ENCODE data around the gene PITX1.
"Not testable (repeated sequence)": the region's sequence is repeated elsewhere in the genome, so short reads cannot be mapped to it uniquely, and the experiment has no call there.

PITX1 gene

DNA sequence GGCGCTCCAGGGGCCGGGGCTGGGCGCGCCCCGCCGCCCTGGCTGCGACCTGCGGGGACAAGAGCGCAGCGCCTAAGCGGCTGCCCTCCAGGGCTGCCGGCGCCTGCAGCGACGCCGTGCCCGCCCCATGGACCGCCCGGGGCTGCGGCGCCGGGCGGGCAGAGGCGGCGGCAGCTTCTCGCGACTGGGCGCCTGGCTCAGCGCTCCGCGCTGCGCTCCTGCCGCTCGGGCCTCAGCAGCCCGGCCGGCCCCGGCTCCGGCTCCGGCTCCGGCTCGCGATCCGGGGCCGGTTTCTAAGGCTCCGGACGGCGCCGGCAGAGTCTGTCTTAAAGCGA, at the start of gene PITX1:
TSS of gene PITX1 (minus strand) at position 328 of the 335 bp plus-strand sequence. CDS start 347 bp downstream, outside the sequence.
- Histone ChIP-seq H3K36me3 (ENCODE audit: insufficient read depth, low read length) (no peaks in the 10 kb centered on the region), H3K27me3 (ENCODE audit: control insufficient read depth in 1 of 2, insufficient read depth in 2 of 2, low read length in 2 of 2) (peaks cover 80 to 96% of the 10 kb centered on the region in 2 donors), H3K27ac (ENCODE audit: low read depth, low read length) (no peak within 1 kb of the TSS), H3K4me3 (ENCODE audit: low read depth in 1 of 2, low read length in 2 of 2) (peak within 1 kb of the TSS; percentile 46 to 47), H3K4me1 (ENCODE audit: insufficient read depth, low read length) (peaks cover 27% of the 10 kb centered on the region), H3K9me3 (ENCODE audit: low read length) (no peaks in the 10 kb centered on the region), H3K9ac (ENCODE audit: low read length) (no peak within 1 kb of the TSS)

DNA sequence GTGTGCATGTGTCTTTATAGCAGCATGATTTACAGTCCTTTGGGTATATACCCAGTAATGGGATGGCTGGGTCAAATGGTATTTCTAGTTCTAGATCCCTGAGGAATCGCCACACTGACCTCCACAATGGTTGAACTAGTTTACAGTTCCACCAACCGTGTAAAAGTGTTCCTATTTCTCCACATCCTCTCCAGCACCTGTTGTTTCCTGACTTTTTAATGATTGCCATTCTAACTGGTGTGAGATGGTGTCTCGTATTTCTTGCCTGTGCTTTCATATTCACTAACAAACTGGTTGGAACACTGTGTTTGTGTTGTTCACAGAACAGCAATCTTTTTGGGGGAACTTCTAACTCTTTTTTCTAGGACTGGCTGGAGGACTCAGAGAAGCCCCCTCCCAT, 49.3 kb upstream of the PITX1 start:
- H3K9ac ChIP-seq (ENCODE audit: low read length); H3K9me3 ChIP-seq (ENCODE audit: low read length); H3K27ac ChIP-seq (ENCODE audit: low read depth, low read length); H3K4me3 ChIP-seq (ENCODE audit: low read depth in 1 of 2, low read length in 2 of 2); H3K36me3 ChIP-seq (ENCODE audit: insufficient read depth, low read length); H3K27me3 ChIP-seq (ENCODE audit: control insufficient read depth in 1 of 2, insufficient read depth in 2 of 2, low read length in 2 of 2); H3K4me1 ChIP-seq (ENCODE audit: insufficient read depth, low read length): not testable (repeated sequence)

- Histone ChIP-seq H3K27ac (ENCODE audit: low read depth, low read length) (no peak overlapping the region), H3K4me3 (ENCODE audit: low read depth in 1 of 2, low read length in 2 of 2) (no peak overlapping the region), H3K9ac (ENCODE audit: low read length) (no peak overlapping the region), H3K27me3 (ENCODE audit: control insufficient read depth in 1 of 2, insufficient read depth in 2 of 2, low read length in 2 of 2) (no peaks in the 10 kb centered on the region), H3K36me3 (ENCODE audit: insufficient read depth, low read length) (no peaks in the 10 kb centered on the region), H3K4me1 (ENCODE audit: insufficient read depth, low read length) (no peaks in the 10 kb centered on the region), H3K9me3 (ENCODE audit: low read length) (peaks cover 3% of the 10 kb centered on the region)
Observed at GRCh38 chr5:135081240-135081639, 47.2 kb upstream of the PITX1 start.

GRCh38 chr5:135079760-135080159, 45.7 kb upstream of the PITX1 start:
- peaks cover 3% of the 10 kb centered on the region for H3K9me3 ChIP-seq (ENCODE audit: low read length)
- H3K27ac ChIP-seq (ENCODE audit: low read depth, low read length), result no peak overlapping the region
- H3K36me3 ChIP-seq (ENCODE audit: insufficient read depth, low read length), result no peaks in the 10 kb centered on the region
- H3K9ac ChIP-seq (ENCODE audit: low read length), result no peak overlapping the region
- no peaks in the 10 kb centered on the region for H3K27me3 ChIP-seq (ENCODE audit: control insufficient read depth in 1 of 2, insufficient read depth in 2 of 2, low read length in 2 of 2)
- no peaks in the 10 kb centered on the region for H3K4me1 ChIP-seq (ENCODE audit: insufficient read depth, low read length)
- H3K4me3 ChIP-seq (ENCODE audit: low read depth in 1 of 2, low read length in 2 of 2), result no peak overlapping the region

DNA sequence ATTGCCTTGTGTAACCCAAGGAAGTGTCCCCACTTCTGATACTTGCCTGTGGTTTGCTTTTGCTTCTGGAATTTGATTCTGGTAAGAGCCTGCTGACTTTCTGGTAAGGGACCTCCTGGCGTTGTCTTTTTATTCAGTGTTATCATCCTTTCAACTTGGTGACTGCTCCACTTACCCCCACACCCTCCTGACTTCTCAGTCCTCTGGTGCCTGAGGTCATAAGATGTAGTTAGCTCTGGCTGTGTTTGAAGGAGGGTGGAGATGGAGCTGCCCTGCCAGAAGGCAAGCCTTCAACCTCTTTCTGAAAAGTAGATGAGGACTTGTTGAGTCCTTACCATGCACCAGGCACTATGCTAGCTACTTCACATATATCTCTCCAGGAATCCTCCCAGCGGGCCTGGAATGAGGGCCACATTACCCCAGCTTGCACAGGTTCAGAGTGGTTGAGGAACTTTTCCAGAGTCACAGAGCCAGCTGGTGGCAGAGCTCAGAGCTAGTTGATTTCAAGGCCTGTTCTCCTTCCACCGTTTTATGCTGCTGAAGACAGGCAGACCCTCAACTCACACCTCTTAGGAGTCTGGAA, 45.2 kb upstream of the PITX1 start:
- Histone ChIP-seq H3K4me1 (ENCODE audit: insufficient read depth, low read length) (no peaks in the 10 kb centered on the region), H3K9me3 (ENCODE audit: low read length) (peaks cover 3% of the 10 kb centered on the region), H3K27ac (ENCODE audit: low read depth, low read length) (no peak overlapping the region), H3K4me3 (ENCODE audit: low read depth in 1 of 2, low read length in 2 of 2) (no peak overlapping the region), H3K36me3 (ENCODE audit: insufficient read depth, low read length) (no peaks in the 10 kb centered on the region), H3K27me3 (ENCODE audit: control insufficient read depth in 1 of 2, insufficient read depth in 2 of 2, low read length in 2 of 2) (no peaks in the 10 kb centered on the region), H3K9ac (ENCODE audit: low read length) (no peak overlapping the region)

DNA sequence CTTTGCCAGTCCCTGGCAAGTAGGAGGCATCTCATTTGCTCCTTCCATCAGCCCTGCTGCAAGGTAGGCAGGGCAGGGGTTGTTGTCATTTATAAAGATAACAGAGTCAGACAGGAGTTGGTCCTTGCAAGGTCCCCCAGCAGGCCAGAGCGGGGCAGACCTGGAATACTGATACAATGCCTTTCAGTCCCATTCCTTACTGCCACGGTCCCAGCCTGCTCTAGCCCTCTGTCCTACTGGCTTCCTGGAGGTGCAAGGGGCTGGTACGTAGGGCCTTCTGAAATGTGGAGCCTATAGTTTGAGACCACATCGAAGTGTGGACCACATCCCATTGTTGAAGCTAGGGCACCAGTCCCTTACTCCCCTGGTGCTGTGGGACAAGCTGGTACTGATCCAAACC, 42.8 kb upstream of the PITX1 start:
- H3K4me3 ChIP-seq (ENCODE audit: low read depth in 1 of 2, low read length in 2 of 2), result no peak overlapping the region
- no peaks in the 10 kb centered on the region for H3K27me3 ChIP-seq (ENCODE audit: control insufficient read depth in 1 of 2, insufficient read depth in 2 of 2, low read length in 2 of 2)
- no peaks in the 10 kb centered on the region for H3K4me1 ChIP-seq (ENCODE audit: insufficient read depth, low read length)
- H3K27ac ChIP-seq (ENCODE audit: low read depth, low read length), result no peak overlapping the region
- no peak overlapping the region for H3K9ac ChIP-seq (ENCODE audit: low read length)
- H3K36me3 ChIP-seq (ENCODE audit: insufficient read depth, low read length), result no peaks in the 10 kb centered on the region
- no peaks in the 10 kb centered on the region for H3K9me3 ChIP-seq (ENCODE audit: low read length)

GRCh38 chr5:135076051-135076491, 42.0 kb upstream of the PITX1 start:
- H3K4me3 ChIP-seq (ENCODE audit: low read depth in 1 of 2, low read length in 2 of 2), result no peak overlapping the region
- H3K36me3 ChIP-seq (ENCODE audit: insufficient read depth, low read length), result no peaks in the 10 kb centered on the region
- no peaks in the 10 kb centered on the region for H3K9me3 ChIP-seq (ENCODE audit: low read length)
- no peaks in the 10 kb centered on the region for H3K4me1 ChIP-seq (ENCODE audit: insufficient read depth, low read length)
- no peaks in the 10 kb centered on the region for H3K27me3 ChIP-seq (ENCODE audit: control insufficient read depth in 1 of 2, insufficient read depth in 2 of 2, low read length in 2 of 2)
- no peak overlapping the region for H3K9ac ChIP-seq (ENCODE audit: low read length)
- no peak overlapping the region for H3K27ac ChIP-seq (ENCODE audit: low read depth, low read length)

DNA sequence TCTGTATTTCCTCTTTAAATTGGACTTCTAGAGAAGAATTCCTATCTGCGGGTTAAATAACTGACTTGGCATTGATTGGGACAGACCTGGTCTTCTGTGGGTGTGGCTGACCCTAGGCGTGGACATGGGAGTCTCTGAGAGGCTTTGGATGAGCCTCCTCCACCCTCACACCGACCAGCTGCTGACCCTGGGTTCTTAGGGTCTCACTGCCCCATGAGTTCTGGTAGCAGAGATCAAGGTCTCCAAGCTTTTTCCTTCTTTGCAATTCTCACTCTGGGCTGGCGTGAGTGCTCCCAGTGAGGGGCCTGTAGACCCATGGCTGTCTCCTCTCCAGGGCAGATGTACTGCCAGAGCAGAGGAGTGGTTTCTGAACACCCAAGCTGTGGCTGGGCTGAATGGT, 41.6 kb upstream of the PITX1 start:
- H3K36me3 ChIP-seq (ENCODE audit: insufficient read depth, low read length), result no peaks in the 10 kb centered on the region
- no peak overlapping the region for H3K9ac ChIP-seq (ENCODE audit: low read length)
- H3K4me3 ChIP-seq (ENCODE audit: low read depth in 1 of 2, low read length in 2 of 2), result no peak overlapping the region
- H3K9me3 ChIP-seq (ENCODE audit: low read length), result no peaks in the 10 kb centered on the region
- H3K27ac ChIP-seq (ENCODE audit: low read depth, low read length), result no peak overlapping the region
- no peaks in the 10 kb centered on the region for H3K4me1 ChIP-seq (ENCODE audit: insufficient read depth, low read length)
- H3K27me3 ChIP-seq (ENCODE audit: control insufficient read depth in 1 of 2, insufficient read depth in 2 of 2, low read length in 2 of 2), result no peaks in the 10 kb centered on the region

GRCh38 chr5:135073761-135074345, 39.8 kb upstream of the PITX1 start:
- no peak overlapping the region for H3K4me3 ChIP-seq (ENCODE audit: low read depth in 1 of 2, low read length in 2 of 2)
- H3K4me1 ChIP-seq (ENCODE audit: insufficient read depth, low read length), result no peaks in the 10 kb centered on the region
- H3K27me3 ChIP-seq (ENCODE audit: control insufficient read depth in 1 of 2, insufficient read depth in 2 of 2, low read length in 2 of 2), result no peaks in the 10 kb centered on the region
- H3K9ac ChIP-seq (ENCODE audit: low read length), result no peak overlapping the region
- no peaks in the 10 kb centered on the region for H3K9me3 ChIP-seq (ENCODE audit: low read length)
- H3K27ac ChIP-seq (ENCODE audit: low read depth, low read length), result no peak overlapping the region
- no peaks in the 10 kb centered on the region for H3K36me3 ChIP-seq (ENCODE audit: insufficient read depth, low read length)

GRCh38 chr5:135072387-135073281, 38.6 kb upstream of the PITX1 start:
- Histone ChIP-seq H3K9ac (ENCODE audit: low read length) (no peak overlapping the region), H3K27me3 (ENCODE audit: control insufficient read depth in 1 of 2, insufficient read depth in 2 of 2, low read length in 2 of 2) (no peaks in the 10 kb centered on the region), H3K9me3 (ENCODE audit: low read length) (no peaks in the 10 kb centered on the region), H3K27ac (ENCODE audit: low read depth, low read length) (no peak overlapping the region), H3K36me3 (ENCODE audit: insufficient read depth, low read length) (no peaks in the 10 kb centered on the region), H3K4me1 (ENCODE audit: insufficient read depth, low read length) (no peaks in the 10 kb centered on the region), H3K4me3 (ENCODE audit: low read depth in 1 of 2, low read length in 2 of 2) (no peak overlapping the region)

DNA sequence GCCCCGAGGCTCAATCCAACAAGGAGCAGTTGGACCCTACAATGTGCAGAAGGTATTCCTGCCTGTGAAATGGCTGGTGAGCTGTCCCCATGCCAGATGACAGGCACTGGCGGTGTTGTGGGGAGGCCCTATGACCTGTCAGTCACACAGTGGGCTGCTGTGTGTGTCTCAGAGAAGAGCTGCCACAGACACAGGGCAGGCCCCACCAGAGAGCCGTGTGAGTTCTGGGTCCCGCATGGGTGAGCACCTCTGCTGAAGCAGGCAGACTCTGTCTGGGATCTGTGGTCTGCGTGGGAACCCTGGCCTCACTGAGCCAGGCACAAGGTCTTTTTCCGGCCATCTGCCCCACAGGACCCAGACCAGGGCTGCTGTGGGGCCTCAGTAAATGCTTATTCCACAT, 37.3 kb upstream of the PITX1 start:
- Histone ChIP-seq H3K27me3 (ENCODE audit: control insufficient read depth in 1 of 2, insufficient read depth in 2 of 2, low read length in 2 of 2) (no peaks in the 10 kb centered on the region), H3K9me3 (ENCODE audit: low read length) (no peaks in the 10 kb centered on the region), H3K4me1 (ENCODE audit: insufficient read depth, low read length) (no peaks in the 10 kb centered on the region), H3K36me3 (ENCODE audit: insufficient read depth, low read length) (no peaks in the 10 kb centered on the region), H3K9ac (ENCODE audit: low read length) (no peak overlapping the region), H3K27ac (ENCODE audit: low read depth, low read length) (no peak overlapping the region), H3K4me3 (ENCODE audit: low read depth in 1 of 2, low read length in 2 of 2) (no peak overlapping the region)
